Mesodermal cell (in vitro differentiated cells): ENCODE results near the gene ST3GAL4.

Experiments used
- H3K27ac ChIP-seq: 2 replicates; pipeline ENCODE4 v1.7.0; 2013; ENCODE audit warnings: mild to moderate bottlenecking, low read depth, low read length, moderate library complexity; ENCODE audit not compliant: severe bottlenecking
- H3K36me3 ChIP-seq: 2 replicates; pipeline ENCODE4 v1.7.1; 2013; ENCODE audit warnings: mild to moderate bottlenecking, low read length, moderate library complexity; ENCODE audit not compliant: control insufficient read depth, insufficient read depth
- H3K4me1 ChIP-seq: one replicate; pipeline ENCODE4 v1.7.1; 2013; ENCODE audit warnings: mild to moderate bottlenecking, low read length; ENCODE audit not compliant: insufficient read depth, control insufficient read depth, poor library complexity, severe bottlenecking
- H3K4me3 ChIP-seq: 2 replicates; pipeline ENCODE4 v1.7.0; 2013; ENCODE audit warnings: low read length, control low read depth, mild to moderate bottlenecking; ENCODE audit not compliant: insufficient read depth, poor library complexity, severe bottlenecking; ENCODE audit errors: extremely low read depth
- H3K9me3 ChIP-seq: 2 replicates; pipeline ENCODE4 v1.7.1; 2013; ENCODE audit warnings: mild to moderate bottlenecking, low read length, moderate library complexity; ENCODE audit not compliant: control insufficient read depth
- WGBS, 2 experiments: methylation state at CpG; one replicate each; pipeline ENCODE4 v1.1.5; 2013; ENCODE audit warnings: missing lambda C conversion rate in 2 of 2; ENCODE audit not compliant: insufficient coverage in 2 of 2; 5-methylcytosine and 5-hydroxymethylcytosine counted together

The ST3GAL4 gene

GRCh38 chr11:126347751-126348668 lies 7.5 kb upstream of the ST3GAL4 start:
- Histone ChIP-seq H3K27ac (no peak overlapping the region), H3K4me3 (no peak overlapping the region), H3K36me3 (peaks cover 39% of the 10 kb centered on the region), H3K4me1 (peaks cover 23% of the 10 kb centered on the region), H3K9me3 (no peaks in the 10 kb centered on the region)
- 88 to 93% methylated on average over 14 to 15 of the region's 17 CpGs for WGBS, 2 experiments

GRCh38 chr11:126348806-126349582 lies 6.5 kb upstream of the ST3GAL4 start:
- Histone ChIP-seq H3K27ac (no peak overlapping the region), H3K4me3 (no peak overlapping the region), H3K9me3 (no peaks in the 10 kb centered on the region), H3K36me3 (peaks cover 35% of the 10 kb centered on the region), H3K4me1 (peaks cover 30% of the 10 kb centered on the region)
- 98% methylated on average over 4 to 7 of the region's 8 CpGs for WGBS, 2 experiments

GRCh38 chr11:126350836-126351235 lies 4.7 kb upstream of the ST3GAL4 start:
- WGBS, 2 experiments, result 91 to 92% methylated on average over 3 to 5 of the region's 5 CpGs
- Histone ChIP-seq H3K4me1 (peaks cover 33% of the 10 kb centered on the region), H3K36me3 (peaks cover 27% of the 10 kb centered on the region), H3K27ac (no peak overlapping the region), H3K9me3 (no peaks in the 10 kb centered on the region), H3K4me3 (no peak overlapping the region)

GRCh38 chr11:126352163-126352562 lies 3.3 kb upstream of the ST3GAL4 start:
- 80 to 100% methylated on average over 1 to 3 of the region's 3 CpGs for WGBS, 2 experiments

GRCh38 chr11:126352934-126353801 lies 2.3 kb upstream of the ST3GAL4 start:
- Histone ChIP-seq H3K4me3 (no peak overlapping the region), H3K36me3 (peaks cover 23% of the 10 kb centered on the region), H3K4me1 (peaks cover 34% of the 10 kb centered on the region), H3K27ac (peak overlapping the region; percentile 24), H3K9me3 (no peaks in the 10 kb centered on the region)
- 81 to 83% methylated on average over 4 of the region's 4 CpGs for WGBS, 2 experiments

More at GRCh38 chr11:126352163-126352562, 3.3 kb upstream of the ST3GAL4 start:
- Histone ChIP-seq H3K4me1 (peaks cover 30% of the 10 kb centered on the region), H3K9me3 (no peaks in the 10 kb centered on the region), H3K27ac (no peak overlapping the region), H3K36me3 (peaks cover 27% of the 10 kb centered on the region), H3K4me3 (no peak overlapping the region)

- Histone ChIP-seq H3K9me3 (no peaks in the 10 kb centered on the region), H3K27ac (peak overlapping the region; percentile 29), H3K4me3 (peak overlapping the region; percentile 69), H3K36me3 (peaks cover 19% of the 10 kb centered on the region), H3K4me1 (peaks cover 27% of the 10 kb centered on the region)
- WGBS, 2 experiments, result 32 to 34% methylated on average over 15 of the region's 15 CpGs
Measured at GRCh38 chr11:126354631-126355323, 709 bp upstream of the ST3GAL4 start.

GRCh38 chr11:126355926-126356897 lies 726 bp downstream of the ST3GAL4 start:
- no peaks in the 10 kb centered on the region for H3K9me3 ChIP-seq
- H3K4me1 ChIP-seq, result peaks cover 27% of the 10 kb centered on the region
- H3K4me3 ChIP-seq, result peak overlapping the region; percentile 69
- no peak overlapping the region for H3K27ac ChIP-seq
- WGBS, 2 experiments, result 14 to 28% methylated on average over 31 to 39 of the region's 46 CpGs
- peaks cover 7% of the 10 kb centered on the region for H3K36me3 ChIP-seq

- WGBS, 2 experiments, result 90 to 95% methylated on average over 13 to 15 of the region's 17 CpGs
- Histone ChIP-seq H3K4me1 (peaks cover 27% of the 10 kb centered on the region), H3K9me3 (no peaks in the 10 kb centered on the region), H3K36me3 (peaks cover 3% of the 10 kb centered on the region), H3K4me3 (no peak overlapping the region), H3K27ac (no peak overlapping the region)
Measured at GRCh38 chr11:126357055-126357962, 1.8 kb downstream of the ST3GAL4 start.
